Measurements from ENCODE around the gene OSBPL3.

DNA sequence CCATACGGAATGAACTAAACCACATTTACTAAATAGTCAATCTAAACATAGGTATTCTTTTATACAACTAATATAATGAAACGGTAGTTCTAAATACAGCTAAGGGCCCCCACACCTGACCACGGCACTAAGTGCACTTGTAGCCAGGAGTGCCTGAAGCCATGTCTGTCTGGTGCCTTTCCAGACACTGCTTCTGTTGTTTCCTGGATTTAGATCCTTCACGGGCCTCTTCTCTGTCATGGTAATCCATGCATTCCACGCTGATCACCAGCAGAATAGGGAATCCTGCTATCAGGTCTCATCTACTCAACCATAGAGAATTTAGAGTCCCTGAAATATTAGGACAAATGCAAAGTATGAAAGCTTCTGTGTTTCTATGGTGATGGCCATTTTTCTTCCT is 37.8 kb downstream of the OSBPL3 start:
- TF ChIP-seq POLR2A (IDR thresholded peaks at IDR 0.05) = no peak
- TF ChIP-seq, protein P1, sequence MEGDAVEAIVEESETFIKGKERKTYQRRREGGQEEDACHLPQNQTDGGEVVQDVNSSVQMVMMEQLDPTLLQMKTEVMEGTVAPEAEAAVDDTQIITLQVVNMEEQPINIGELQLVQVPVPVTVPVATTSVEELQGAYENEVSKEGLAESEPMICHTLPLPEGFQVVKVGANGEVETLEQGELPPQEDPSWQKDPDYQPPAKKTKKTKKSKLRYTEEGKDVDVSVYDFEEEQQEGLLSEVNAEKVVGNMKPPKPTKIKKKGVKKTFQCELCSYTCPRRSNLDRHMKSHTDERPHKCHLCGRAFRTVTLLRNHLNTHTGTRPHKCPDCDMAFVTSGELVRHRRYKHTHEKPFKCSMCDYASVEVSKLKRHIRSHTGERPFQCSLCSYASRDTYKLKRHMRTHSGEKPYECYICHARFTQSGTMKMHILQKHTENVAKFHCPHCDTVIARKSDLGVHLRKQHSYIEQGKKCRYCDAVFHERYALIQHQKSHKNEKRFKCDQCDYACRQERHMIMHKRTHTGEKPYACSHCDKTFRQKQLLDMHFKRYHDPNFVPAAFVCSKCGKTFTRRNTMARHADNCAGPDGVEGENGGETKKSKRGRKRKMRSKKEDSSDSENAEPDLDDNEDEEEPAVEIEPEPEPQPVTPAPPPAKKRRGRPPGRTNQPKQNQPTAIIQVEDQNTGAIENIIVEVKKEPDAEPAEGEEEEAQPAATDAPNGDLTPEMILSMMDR (IDR thresholded peaks at IDR 0.05) = no peak

Measured in uterus (tissue), 2 donors.